ENCODE results near the gene GULP1. TPM values are rescaled to one million over a fixed set of nuclear protein-coding genes. Genes with fewer than 3 reads are reported as not detected.
A peak's percentile ranks its signal among the peaks of the same experiment; 100 is the strongest.

Gene GULP1
- total RNA-seq, 1 donor from 2014 or later, result 39.4 TPM

GRCh38 chr2:188399159-188399558 is 107.5 kb downstream of the GULP1 start:
- DNase-seq (ENCODE audit: low read depth) (peak; percentile 60), FAIRE-seq (peak; percentile 73)
- no peaks in the 10 kb centered on the region for H3K9me3 ChIP-seq (ENCODE audit: insufficient read depth, low read depth, low read length)
- no peak overlapping the region for H3K4me3 ChIP-seq (ENCODE audit: insufficient read depth, low read depth, low read length)
- peaks cover 8% of the 10 kb centered on the region for H3K36me3 Mint-ChIP-seq (ENCODE audit: low read depth, unreplicated experiment)
- H3K27ac Mint-ChIP-seq (ENCODE audit: unreplicated experiment), result peak overlapping the region; percentile 89
- no peak for TF ChIP-seq EZH2 (IDR thresholded peaks at IDR 0.05; ENCODE audit: insufficient read depth, low read length)
- TF ChIP-seq CTCF (IDR thresholded peaks at IDR 0.05; ENCODE audit: insufficient read depth, low read depth, low read length), result no peak
- no peak overlapping the region for H2AFZ ChIP-seq (ENCODE audit: low read depth, low read length)
- no peaks in the 10 kb centered on the region for H4K20me1 ChIP-seq (ENCODE audit: insufficient read depth, low read length)
- H3K4me1 Mint-ChIP-seq (ENCODE audit: low read depth, unreplicated experiment), result peaks cover 12% of the 10 kb centered on the region
- H3K79me2 ChIP-seq (ENCODE audit: insufficient read depth, low read length), result peaks cover 3% of the 10 kb centered on the region
- H3K4me3 Mint-ChIP-seq (ENCODE audit: unreplicated experiment), result peak overlapping the region; percentile 64
- peaks cover 8% of the 10 kb centered on the region for H3K4me1 ChIP-seq (ENCODE audit: insufficient read depth, low read length)
- peak overlapping the region; percentile 6 for H3K9ac ChIP-seq (ENCODE audit: low read length)
- H3K4me2 ChIP-seq (ENCODE audit: low read length), result peak overlapping the region; percentile 40
- H3K27me3 Mint-ChIP-seq (ENCODE audit: low read depth, unreplicated experiment), result no peaks in the 10 kb centered on the region
- H3K36me3 ChIP-seq (ENCODE audit: insufficient read depth, low read length), result no peaks in the 10 kb centered on the region
- no peaks in the 10 kb centered on the region for H3K9me3 Mint-ChIP-seq (ENCODE audit: unreplicated experiment)
- H3K27ac ChIP-seq (ENCODE audit: low read depth, low read length), result no peak overlapping the region
- H3K27me3 ChIP-seq (ENCODE audit: insufficient read depth, low read length), result no peaks in the 10 kb centered on the region

GRCh38 chr2:188403676-188404075 is 112.0 kb downstream of the GULP1 start:
- H3K9me3 Mint-ChIP-seq (ENCODE audit: unreplicated experiment), result peaks cover 4% of the 10 kb centered on the region
- H4K20me1 ChIP-seq (ENCODE audit: insufficient read depth, low read length), result no peaks in the 10 kb centered on the region
- TF ChIP-seq CTCF (IDR thresholded peaks at IDR 0.05; ENCODE audit: insufficient read depth, low read depth, low read length) (no peak), EZH2 (IDR thresholded peaks at IDR 0.05; ENCODE audit: insufficient read depth, low read length) (no peak)

GRCh38 chr2:188404341-188405004 is 112.8 kb downstream of the GULP1 start:
- FAIRE-seq (no peak), DNase-seq (ENCODE audit: low read depth) (peak; percentile 48)
- no peaks in the 10 kb centered on the region for H3K79me2 ChIP-seq (ENCODE audit: insufficient read depth, low read length)
- no peaks in the 10 kb centered on the region for H3K9me3 ChIP-seq (ENCODE audit: insufficient read depth, low read depth, low read length)
- H3K9me3 Mint-ChIP-seq (ENCODE audit: unreplicated experiment), result peaks cover 4% of the 10 kb centered on the region
- no peaks in the 10 kb centered on the region for H3K36me3 ChIP-seq (ENCODE audit: insufficient read depth, low read length)
- no peak overlapping the region for H3K4me3 Mint-ChIP-seq (ENCODE audit: unreplicated experiment)
- H3K36me3 Mint-ChIP-seq (ENCODE audit: low read depth, unreplicated experiment), result peaks cover 4% of the 10 kb centered on the region
- H4K20me1 ChIP-seq (ENCODE audit: insufficient read depth, low read length), result no peaks in the 10 kb centered on the region
- H3K4me2 ChIP-seq (ENCODE audit: low read length), result no peak overlapping the region
- TF ChIP-seq CTCF (IDR thresholded peaks at IDR 0.05; ENCODE audit: insufficient read depth, low read depth, low read length), result no peak
- no peak for TF ChIP-seq EZH2 (IDR thresholded peaks at IDR 0.05; ENCODE audit: insufficient read depth, low read length)
- no peak overlapping the region for H3K27ac ChIP-seq (ENCODE audit: low read depth, low read length)
- peaks cover 4% of the 10 kb centered on the region for H3K4me1 Mint-ChIP-seq (ENCODE audit: low read depth, unreplicated experiment)
- H3K27me3 Mint-ChIP-seq (ENCODE audit: low read depth, unreplicated experiment), result no peaks in the 10 kb centered on the region
- H3K9ac ChIP-seq (ENCODE audit: low read length), result no peak overlapping the region
- H3K4me1 ChIP-seq (ENCODE audit: insufficient read depth, low read length), result peaks cover 8% of the 10 kb centered on the region
- no peak overlapping the region for H3K27ac Mint-ChIP-seq (ENCODE audit: unreplicated experiment)
- H3K27me3 ChIP-seq (ENCODE audit: insufficient read depth, low read length), result no peaks in the 10 kb centered on the region
- no peak overlapping the region for H2AFZ ChIP-seq (ENCODE audit: low read depth, low read length)
- no peak overlapping the region for H3K4me3 ChIP-seq (ENCODE audit: insufficient read depth, low read depth, low read length)

More at GRCh38 chr2:188403676-188404075, 112.0 kb downstream of the GULP1 start:
- Mint-ChIP-seq H3K27me3 (ENCODE audit: low read depth, unreplicated experiment) (no peaks in the 10 kb centered on the region), H3K36me3 (ENCODE audit: low read depth, unreplicated experiment) (peaks cover 4% of the 10 kb centered on the region), H3K4me3 (ENCODE audit: unreplicated experiment) (no peak overlapping the region), H3K27ac (ENCODE audit: unreplicated experiment) (no peak overlapping the region), H3K4me1 (ENCODE audit: low read depth, unreplicated experiment) (peaks cover 11% of the 10 kb centered on the region)
- H3K4me1 ChIP-seq (ENCODE audit: insufficient read depth, low read length), result peaks cover 14% of the 10 kb centered on the region
- H3K36me3 ChIP-seq (ENCODE audit: insufficient read depth, low read length), result no peaks in the 10 kb centered on the region
- no peak overlapping the region for H2AFZ ChIP-seq (ENCODE audit: low read depth, low read length)
- H3K9me3 ChIP-seq (ENCODE audit: insufficient read depth, low read depth, low read length), result no peaks in the 10 kb centered on the region
- no peak overlapping the region for H3K4me2 ChIP-seq (ENCODE audit: low read length)
- H3K27ac ChIP-seq (ENCODE audit: low read depth, low read length), result no peak overlapping the region
- DNase-seq (ENCODE audit: low read depth) (peak; percentile 49), FAIRE-seq (no peak)
- H3K4me3 ChIP-seq (ENCODE audit: insufficient read depth, low read depth, low read length), result no peak overlapping the region
- H3K79me2 ChIP-seq (ENCODE audit: insufficient read depth, low read length), result no peaks in the 10 kb centered on the region
- H3K9ac ChIP-seq (ENCODE audit: low read length), result no peak overlapping the region
- no peaks in the 10 kb centered on the region for H3K27me3 ChIP-seq (ENCODE audit: insufficient read depth, low read length)

Data from astrocyte (in vitro differentiated cells and primary cell).